Measurements from ENCODE around the gene TCEAL4.

- no peak for TF ChIP-seq POLR2A (IDR thresholded peaks at IDR 0.05; ENCODE audit: low read depth, low read length)
- no peak for TF ChIP-seq TAF1 (IDR thresholded peaks at IDR 0.05; ENCODE audit: borderline replicate concordance, low read depth, low read length)
- no peak for TF ChIP-seq POLR2AphosphoS5 (IDR thresholded peaks at IDR 0.05; ENCODE audit: low read depth, low read length)
Measured at GRCh38 chrX:103607364-103608305, 22.3 kb downstream of the TCEAL4 start, which contains the start of gene TCEAL3.

Data from GM12892 (cell line).